Measurements from ENCODE around the gene ARMC9. TPM values are rescaled to one million over a fixed set of nuclear protein-coding genes. Genes with fewer than 3 reads are reported as not detected.
"Not testable (repeated sequence)": the region's sequence is repeated elsewhere in the genome, so short reads cannot be mapped to it uniquely, and the experiment has no call there.

The ARMC9 gene
- total RNA-seq, 2 donors from 2014 or later, result 41.7 to 51.5 TPM

GRCh38 chr2:231348704-231349373 lies 150.4 kb downstream of the ARMC9 start:
- no peak overlapping the region for H3K27ac ChIP-seq (ENCODE audit: low read depth, low read length)
- Mint-ChIP-seq H3K36me3 (ENCODE audit: low read depth) (peaks cover 20% of the 10 kb centered on the region), H3K9me3 (no peaks in the 10 kb centered on the region), H3K4me3 (no peak overlapping the region), H3K4me1 (peaks cover 19% of the 10 kb centered on the region), H3K27me3 (ENCODE audit: insufficient read depth) (no peaks in the 10 kb centered on the region), H3K27ac (no peak overlapping the region)
- H3K36me3 ChIP-seq (ENCODE audit: control insufficient read depth, insufficient read depth, low read length), result no peaks in the 10 kb centered on the region
- 94 to 100% methylated on average over 2 to 4 of the region's 5 CpGs for WGBS, 2 experiments (ENCODE audit: insufficient coverage in 1 of 2, insufficient read length in 1 of 2)
- no peak overlapping the region for H3K4me3 ChIP-seq (ENCODE audit: low read length)
- peak; percentile 7 for DNase-seq
- H3K4me1 ChIP-seq (ENCODE audit: control insufficient read depth, insufficient read depth, low read length), result peaks cover 4% of the 10 kb centered on the region
- H3K9ac ChIP-seq (ENCODE audit: extremely low read depth, low read length, poor library complexity, severe bottlenecking), result no peak overlapping the region
- H3K27me3 ChIP-seq (ENCODE audit: control insufficient read depth, insufficient read depth, low read length, poor library complexity, severe bottlenecking), result no peaks in the 10 kb centered on the region
- no peaks in the 10 kb centered on the region for H3K9me3 ChIP-seq (ENCODE audit: control insufficient read depth, low read length)
- TF ChIP-seq CTCF (conservative IDR thresholded peaks at IDR 0.05), result no peak

GRCh38 chr2:231349374-231349735 lies 150.9 kb downstream of the ARMC9 start:
- H3K4me3 Mint-ChIP-seq; H3K9me3 Mint-ChIP-seq; H3K4me1 ChIP-seq (ENCODE audit: control insufficient read depth, insufficient read depth, low read length); H3K27me3 Mint-ChIP-seq (ENCODE audit: insufficient read depth); H3K27ac ChIP-seq (ENCODE audit: low read depth, low read length); H3K36me3 ChIP-seq (ENCODE audit: control insufficient read depth, insufficient read depth, low read length); H3K9ac ChIP-seq (ENCODE audit: extremely low read depth, low read length, poor library complexity, severe bottlenecking); H3K27ac Mint-ChIP-seq; H3K9me3 ChIP-seq (ENCODE audit: control insufficient read depth, low read length); H3K27me3 ChIP-seq (ENCODE audit: control insufficient read depth, insufficient read depth, low read length, poor library complexity, severe bottlenecking); H3K4me3 ChIP-seq (ENCODE audit: low read length): not testable (repeated sequence)
- peak; percentile 10 for DNase-seq
- peaks cover 20% of the 10 kb centered on the region for H3K36me3 Mint-ChIP-seq (ENCODE audit: low read depth)
- WGBS, 2 experiments (ENCODE audit: insufficient coverage in 1 of 2, insufficient read length in 1 of 2), result 97 to 100% methylated on average over 2 to 10 of the region's 10 CpGs
- peaks cover 16% of the 10 kb centered on the region for H3K4me1 Mint-ChIP-seq

- Histone ChIP-seq H3K27ac (ENCODE audit: low read depth, low read length) (no peak overlapping the region), H3K9ac (ENCODE audit: extremely low read depth, low read length, poor library complexity, severe bottlenecking) (no peak overlapping the region), H3K4me1 (ENCODE audit: control insufficient read depth, insufficient read depth, low read length) (peaks cover 5% of the 10 kb centered on the region), H3K27me3 (ENCODE audit: control insufficient read depth, insufficient read depth, low read length, poor library complexity, severe bottlenecking) (no peaks in the 10 kb centered on the region), H3K9me3 (ENCODE audit: control insufficient read depth, low read length) (no peaks in the 10 kb centered on the region), H3K4me3 (ENCODE audit: low read length) (no peak overlapping the region), H3K36me3 (ENCODE audit: control insufficient read depth, insufficient read depth, low read length) (no peaks in the 10 kb centered on the region)
- WGBS, 2 experiments (ENCODE audit: insufficient coverage in 1 of 2, insufficient read length in 1 of 2), result 95 to 100% methylated on average over 3 to 4 of the region's 5 CpGs
- no peaks in the 10 kb centered on the region for H3K27me3 Mint-ChIP-seq (ENCODE audit: insufficient read depth)
- H3K9me3 Mint-ChIP-seq, result no peaks in the 10 kb centered on the region
- H3K4me1 Mint-ChIP-seq, result peaks cover 24% of the 10 kb centered on the region
- no peak overlapping the region for H3K27ac Mint-ChIP-seq
- H3K36me3 Mint-ChIP-seq (ENCODE audit: low read depth), result peaks cover 6% of the 10 kb centered on the region
- TF ChIP-seq CTCF (conservative IDR thresholded peaks at IDR 0.05), result no peak
- H3K4me3 Mint-ChIP-seq, result no peak overlapping the region
- peak; percentile 23 for DNase-seq
Measured at GRCh38 chr2:231351648-231352047, 153.2 kb downstream of the ARMC9 start.

GRCh38 chr2:231353469-231353868 lies 155.0 kb downstream of the ARMC9 start:
- Mint-ChIP-seq H3K27me3 (ENCODE audit: insufficient read depth) (no peaks in the 10 kb centered on the region), H3K27ac (no peak overlapping the region), H3K4me3 (no peak overlapping the region), H3K36me3 (ENCODE audit: low read depth) (peaks cover 4% of the 10 kb centered on the region), H3K9me3 (no peaks in the 10 kb centered on the region), H3K4me1 (peaks cover 17% of the 10 kb centered on the region)
- H3K36me3 ChIP-seq (ENCODE audit: control insufficient read depth, insufficient read depth, low read length), result no peaks in the 10 kb centered on the region
- 94 to 100% methylated on average over 5 of the region's 6 CpGs for WGBS, 2 experiments (ENCODE audit: insufficient coverage in 1 of 2, insufficient read length in 1 of 2)
- H3K27me3 ChIP-seq (ENCODE audit: control insufficient read depth, insufficient read depth, low read length, poor library complexity, severe bottlenecking), result no peaks in the 10 kb centered on the region
- H3K4me1 ChIP-seq (ENCODE audit: control insufficient read depth, insufficient read depth, low read length), result peaks cover 5% of the 10 kb centered on the region
- no peaks in the 10 kb centered on the region for H3K9me3 ChIP-seq (ENCODE audit: control insufficient read depth, low read length)
- TF ChIP-seq CTCF (conservative IDR thresholded peaks at IDR 0.05), result no peak
- H3K27ac ChIP-seq (ENCODE audit: low read depth, low read length), result no peak overlapping the region
- DNase-seq, result peak; percentile 32
- H3K9ac ChIP-seq (ENCODE audit: extremely low read depth, low read length, poor library complexity, severe bottlenecking), result no peak overlapping the region
- H3K4me3 ChIP-seq (ENCODE audit: low read length), result no peak overlapping the region
